ENCODE results near the gene TEKT3.

The TEKT3 gene

DNA sequence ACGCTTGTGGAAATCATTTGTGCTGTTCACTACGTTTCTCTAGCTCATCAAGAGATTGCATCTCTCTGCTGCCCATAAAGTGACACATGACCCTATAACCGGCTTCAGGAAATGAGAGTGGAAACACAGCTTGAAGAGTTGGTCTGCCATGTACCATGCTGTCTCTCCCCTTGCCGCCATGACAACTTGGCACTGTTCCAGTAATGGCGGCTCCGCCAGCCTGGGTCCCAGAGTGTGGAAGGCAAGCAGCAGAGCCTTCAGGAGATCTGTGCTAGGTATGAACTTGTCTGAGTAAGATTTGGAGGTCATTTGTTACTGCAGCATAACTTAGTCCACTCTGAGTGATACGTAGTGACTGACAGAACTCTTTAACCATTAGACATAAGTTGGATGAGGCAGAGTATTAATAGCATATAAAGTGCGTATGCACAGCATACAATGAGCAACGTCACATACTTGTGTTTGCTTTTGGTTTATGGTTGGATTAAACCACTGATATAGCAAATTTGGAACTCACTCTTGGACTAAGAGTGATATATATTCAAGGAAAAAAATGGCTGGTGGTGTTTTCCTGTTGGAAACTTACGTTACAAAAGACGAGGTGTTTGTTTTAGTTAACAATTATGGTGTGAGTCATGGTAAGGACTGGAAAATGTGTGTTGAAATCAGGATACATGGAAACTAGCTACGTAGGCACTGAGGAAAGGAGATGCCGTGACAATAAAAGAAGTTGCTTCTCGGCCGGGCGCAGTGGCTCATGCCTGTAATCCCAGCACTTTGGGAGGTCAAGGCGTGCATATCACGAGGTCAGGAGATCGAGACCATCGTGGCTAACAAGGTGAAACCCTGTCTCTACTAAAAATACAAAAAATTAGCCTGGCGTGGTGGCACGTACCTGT, 51.9 kb downstream of the TEKT3 start:
- DNase-seq, result no peak

GRCh38 chr17:15288859-15289258, 52.5 kb downstream of the TEKT3 start:
- DNase-seq, result no peak

GRCh38 chr17:15287538-15288267, 53.7 kb downstream of the TEKT3 start:
- DNase-seq, result no peak

DNA sequence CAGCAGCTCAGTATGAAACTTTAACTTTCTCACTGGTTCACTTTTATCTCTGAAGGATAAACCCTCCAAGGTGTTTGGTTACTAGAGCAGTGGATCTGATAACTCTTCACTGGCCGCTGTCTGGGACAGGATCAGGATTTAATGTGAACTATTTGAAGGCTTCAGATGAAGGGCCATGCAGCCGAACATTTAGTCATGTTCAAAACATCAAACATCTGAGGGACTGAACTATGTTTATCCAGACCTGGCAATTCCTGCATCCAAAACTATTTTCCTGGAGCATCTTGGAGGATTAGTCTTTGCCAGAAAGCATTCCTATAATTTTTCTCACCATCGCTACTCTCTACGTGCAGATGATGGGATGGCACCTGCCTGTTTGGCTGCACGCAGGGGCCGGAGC, 55.9 kb downstream of the TEKT3 start:
- DNase-seq, result no peak

DNA sequence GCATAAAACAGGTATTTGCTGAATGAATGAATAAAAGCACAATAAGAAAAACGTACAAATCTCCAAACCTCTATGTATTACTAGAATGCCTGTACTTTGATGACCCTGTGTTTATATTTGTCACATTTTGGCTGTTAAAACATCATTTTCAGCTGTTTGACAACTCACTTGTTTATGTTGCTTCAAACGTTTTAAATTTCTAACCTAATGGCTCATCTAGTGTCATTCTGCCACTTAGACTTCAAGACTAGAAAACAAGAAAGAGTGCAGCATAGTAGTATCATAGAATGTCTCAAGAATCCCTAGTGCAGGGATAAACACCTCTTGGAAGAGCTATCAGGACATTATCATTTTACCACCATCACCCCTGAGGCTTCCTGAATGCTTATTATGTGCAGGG, 56.9 kb downstream of the TEKT3 start:
- no peak for DNase-seq

DNA sequence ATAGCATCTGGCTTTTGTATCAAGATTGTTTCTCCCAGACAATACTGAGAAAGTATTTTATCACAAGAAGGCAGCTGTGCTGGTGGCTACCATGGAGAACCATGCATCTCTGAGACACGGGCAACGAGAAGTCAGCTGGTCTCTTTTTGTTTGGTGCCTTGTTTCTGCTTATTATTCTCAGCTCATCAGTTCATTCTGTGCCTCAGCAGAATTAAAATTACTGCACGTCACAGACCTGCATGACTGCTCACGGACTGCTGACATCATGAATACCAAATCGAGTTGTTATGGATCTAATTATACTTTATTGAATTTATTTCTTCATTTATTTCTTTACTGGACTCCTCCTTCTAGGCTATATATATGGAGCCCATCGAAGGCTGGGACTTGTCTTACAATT, 57.3 kb downstream of the TEKT3 start:
- DNase-seq, result no peak

DNA sequence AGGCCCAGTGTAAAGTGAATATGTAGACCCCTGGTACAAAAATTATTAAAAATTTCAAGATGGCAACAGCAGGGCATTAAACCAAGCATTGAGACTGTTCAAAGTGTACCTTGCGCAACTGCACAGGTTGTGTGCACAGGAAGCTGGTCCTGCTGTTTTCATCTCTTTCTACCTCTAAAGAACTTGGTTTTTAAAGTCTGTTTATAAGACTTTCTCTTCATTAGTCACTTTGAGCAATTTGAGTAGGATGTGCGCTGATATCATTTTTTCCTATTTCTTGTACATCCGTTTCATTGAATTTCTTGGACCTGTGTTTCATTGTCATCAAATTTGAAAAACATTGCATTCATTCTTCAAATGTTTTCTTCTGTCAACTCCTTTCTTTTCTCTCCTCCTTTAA, 59.5 kb downstream of the TEKT3 start:
- no peak for DNase-seq

GRCh38 chr17:15278924-15279477, 62.4 kb downstream of the TEKT3 start:
- DNase-seq, result no peak

DNA sequence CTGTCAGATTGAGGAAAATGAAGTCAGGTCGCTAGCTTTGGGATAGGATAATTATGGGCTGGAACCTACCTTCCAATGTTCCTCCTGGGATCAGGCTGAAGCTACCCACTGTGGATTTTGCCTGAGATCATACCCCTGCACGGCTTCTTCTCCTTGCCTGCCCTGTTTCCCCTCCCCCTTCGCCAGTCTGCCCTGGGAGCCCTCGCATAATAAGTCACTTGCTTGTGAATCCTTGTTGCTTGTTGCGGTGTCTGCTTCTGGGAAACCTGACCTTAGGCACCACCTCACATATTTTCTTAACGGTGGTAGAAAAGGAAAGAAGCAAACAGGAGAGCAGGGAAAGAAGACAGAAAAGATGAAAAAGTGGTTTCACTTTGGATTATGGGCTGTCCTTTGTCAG, 63.0 kb downstream of the TEKT3 start:
- no peak for DNase-seq

DNA sequence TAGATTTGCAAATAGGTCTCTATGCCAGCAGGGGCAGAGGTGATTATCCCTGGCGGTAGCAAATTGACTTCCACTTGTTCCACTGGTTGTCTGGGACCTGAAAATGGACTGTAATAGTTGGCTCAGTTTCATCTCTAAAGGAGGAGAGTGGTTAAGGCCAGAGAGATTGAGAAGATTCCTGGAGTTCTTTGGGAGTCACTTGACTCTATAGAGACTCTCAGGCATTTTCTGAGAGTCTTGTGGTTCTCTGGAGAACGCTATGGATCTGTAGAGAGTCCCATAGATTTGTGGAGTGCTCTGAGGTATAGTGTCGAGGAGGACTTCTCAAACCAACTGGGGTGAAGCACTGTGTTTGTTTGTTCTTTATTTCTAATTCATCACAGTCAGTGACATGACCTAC, 67.4 kb downstream of the TEKT3 start:
- no peak for DNase-seq

- DNase-seq, result no peak
Measured at GRCh38 chr17:15273141-15273793, 68.1 kb downstream of the TEKT3 start.

GRCh38 chr17:15271741-15272140, 69.7 kb downstream of the TEKT3 start:
- DNase-seq, result no peak

DNA sequence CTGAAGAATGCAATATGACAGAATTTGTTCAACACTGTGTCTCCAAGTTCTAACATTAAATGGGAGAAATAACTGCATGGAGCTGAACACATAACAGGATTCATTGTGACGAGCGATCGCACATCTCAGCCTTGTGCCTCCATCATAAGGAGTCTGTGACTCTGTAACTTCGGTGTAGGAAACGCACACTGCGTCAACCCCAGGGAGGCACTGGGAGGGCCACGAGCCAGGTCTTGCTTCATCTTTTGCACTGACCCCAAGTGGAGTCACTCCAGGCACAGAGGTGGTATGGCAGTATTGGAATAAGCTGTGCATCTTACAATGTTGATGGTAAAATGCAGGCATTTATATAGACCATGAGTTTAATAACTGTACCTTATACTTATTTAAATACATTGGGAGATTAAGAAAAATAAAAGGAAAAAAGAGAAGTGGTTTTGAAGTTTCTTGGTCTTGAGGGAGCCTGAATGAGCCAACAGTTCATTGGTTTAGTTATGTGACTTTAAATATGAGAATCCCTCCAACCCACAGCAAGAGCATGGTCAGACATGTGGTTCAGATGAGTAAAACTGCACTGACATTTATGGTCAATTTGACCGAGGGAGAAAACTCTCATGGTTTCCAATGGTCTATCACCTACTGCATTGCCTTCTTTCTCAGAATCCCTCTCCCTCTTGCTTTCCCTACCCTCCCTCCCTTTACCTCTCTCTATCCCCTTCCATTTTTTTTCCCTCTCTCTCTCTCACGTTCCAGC, 70.6 kb downstream of the TEKT3 start:
- DNase-seq, result no peak

GRCh38 chr17:15269780-15270089, 71.7 kb downstream of the TEKT3 start:
- DNase-seq, result no peak

DNA sequence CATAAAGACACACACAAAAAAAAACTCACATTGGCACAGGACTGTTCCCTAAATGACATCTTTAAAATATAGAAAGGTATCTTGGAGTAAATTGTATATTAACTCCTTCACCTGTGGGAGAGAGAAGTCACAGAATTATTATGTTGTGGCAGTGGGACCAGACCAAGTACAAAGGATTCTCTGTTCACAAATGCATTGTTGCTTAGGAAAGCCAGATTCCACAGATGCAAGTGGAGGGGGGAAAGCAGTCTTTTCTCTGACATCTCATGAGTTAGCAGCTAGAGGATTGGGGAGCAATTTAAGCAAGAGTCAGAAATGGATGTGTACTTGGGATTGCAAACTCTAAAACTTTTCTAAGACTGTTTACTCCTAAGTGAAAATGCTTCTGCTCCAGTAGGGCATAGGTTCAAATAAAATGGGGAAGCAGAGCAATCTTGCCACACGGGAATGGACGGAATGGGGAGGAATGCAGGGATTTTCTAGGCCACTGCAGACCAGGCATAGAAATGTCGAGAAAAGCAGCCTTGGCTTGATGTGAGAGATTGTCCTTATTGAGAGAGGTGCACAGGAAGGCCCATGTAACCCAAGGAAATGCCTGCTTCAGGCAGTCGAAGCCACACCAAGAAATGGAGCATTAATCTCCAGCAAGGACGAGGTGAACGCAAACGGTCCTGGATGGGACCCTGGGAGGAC, 72.2 kb downstream of the TEKT3 start:
- no peak for DNase-seq

- no peak for DNase-seq
Measured at GRCh38 chr17:15268461-15268860, 72.9 kb downstream of the TEKT3 start.

DNA sequence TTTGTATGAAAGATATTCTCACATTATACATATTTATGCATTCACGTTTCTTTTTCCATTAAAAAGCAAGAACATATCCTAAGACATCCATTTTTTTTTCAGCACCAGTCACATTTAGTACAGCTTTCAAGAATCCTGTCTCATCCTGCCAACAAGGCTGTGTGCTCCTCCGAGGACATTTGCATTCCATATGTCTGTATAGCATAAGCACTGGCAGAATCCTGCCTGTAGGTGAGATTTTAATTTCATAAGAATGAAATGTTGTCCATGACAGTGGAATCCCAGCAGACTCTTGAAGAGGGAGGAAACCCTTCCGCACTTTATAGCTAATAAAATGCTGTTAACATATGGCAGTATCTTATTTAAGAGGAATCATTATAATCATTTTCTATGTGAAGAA, 73.4 kb downstream of the TEKT3 start:
- no peak for DNase-seq

DNA sequence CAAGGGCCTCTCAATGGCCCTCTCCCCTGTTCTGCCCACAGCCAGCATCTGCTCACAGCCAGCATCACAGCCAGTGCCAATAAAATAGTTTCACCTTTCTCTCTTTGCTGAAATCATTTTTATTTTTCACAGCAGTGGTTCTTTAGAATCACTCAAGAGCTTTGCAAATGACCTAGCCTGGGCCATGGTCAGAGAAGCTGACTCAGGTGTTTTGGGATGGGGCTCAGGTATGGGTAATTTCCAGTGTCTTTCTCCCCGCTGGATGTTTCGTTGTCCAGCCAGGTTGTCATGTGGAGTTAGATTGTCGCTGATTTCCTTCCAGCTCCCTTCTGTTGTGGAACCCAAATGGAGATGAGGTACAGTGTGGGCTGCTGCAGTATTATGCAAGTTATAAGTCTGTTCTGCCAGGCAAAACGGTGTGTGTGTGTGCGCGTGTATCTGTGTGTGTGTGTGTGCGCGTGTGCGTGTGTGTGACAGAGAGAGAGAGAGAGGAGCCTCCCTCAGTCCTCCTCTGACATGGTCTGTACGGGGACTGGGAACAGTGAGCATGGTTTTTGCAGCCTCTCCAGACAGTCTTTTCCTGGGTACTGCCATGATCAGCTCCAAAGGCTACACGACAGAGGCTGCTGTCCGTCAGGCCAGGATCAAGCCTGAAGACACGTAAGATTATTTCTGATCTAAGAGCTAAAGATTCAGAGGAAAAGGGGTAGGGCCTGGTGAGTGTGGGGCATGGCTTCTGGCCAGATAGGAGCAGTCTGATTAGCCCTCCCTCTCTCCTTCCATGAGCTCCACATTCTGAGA, 74.9 kb downstream of the TEKT3 start:
- DNase-seq, result no peak

- no peak for DNase-seq
Measured at GRCh38 chr17:15265131-15265530, 76.3 kb downstream of the TEKT3 start, which contains the start of gene PMP22. Gene PMP22, minus strand, starts transcription at chr17:15265326. Its CDS starts 4,599 bp downstream, at chr17:15260727.

GRCh38 chr17:15264542-15264941, 76.9 kb downstream of the TEKT3 start:
- DNase-seq, result no peak

- DNase-seq, result no peak
Measured at GRCh38 chr17:15263680-15264079, 77.7 kb downstream of the TEKT3 start.
